Right lobe of liver (tissue), 4 donors: Measurements from ENCODE around the gene SAMD7.

Experiments used
- POLR2A ChIP-seq: fragments of 450-650 bp; IDR thresholded peaks from one replicate; pipeline ENCODE4 v1.6.1; 2017; ENCODE audit warnings: antibody characterized with exemption, mild to moderate bottlenecking
- TF ChIP-seq, protein P1 (sequence below), 4 donors: fragments of 200-600 bp in 3 of 4; fragments of 450-650 bp in 1 of 4; IDR thresholded peaks; one replicate each; pipeline versions ENCODE4 v1.5.1 to v1.8.0; 2016 to 2022; ENCODE audit warnings: antibody characterized with exemption in 4 of 4, mild to moderate bottlenecking in 2 of 4
- donor health status: DM: no; HTN: no; CAD: no.
- donor health status: DM: no; HTN: no; CAD: no.
- donor health status: DM: no; HTN: yes; CAD: no.

- TF ChIP-seq, protein P1, sequence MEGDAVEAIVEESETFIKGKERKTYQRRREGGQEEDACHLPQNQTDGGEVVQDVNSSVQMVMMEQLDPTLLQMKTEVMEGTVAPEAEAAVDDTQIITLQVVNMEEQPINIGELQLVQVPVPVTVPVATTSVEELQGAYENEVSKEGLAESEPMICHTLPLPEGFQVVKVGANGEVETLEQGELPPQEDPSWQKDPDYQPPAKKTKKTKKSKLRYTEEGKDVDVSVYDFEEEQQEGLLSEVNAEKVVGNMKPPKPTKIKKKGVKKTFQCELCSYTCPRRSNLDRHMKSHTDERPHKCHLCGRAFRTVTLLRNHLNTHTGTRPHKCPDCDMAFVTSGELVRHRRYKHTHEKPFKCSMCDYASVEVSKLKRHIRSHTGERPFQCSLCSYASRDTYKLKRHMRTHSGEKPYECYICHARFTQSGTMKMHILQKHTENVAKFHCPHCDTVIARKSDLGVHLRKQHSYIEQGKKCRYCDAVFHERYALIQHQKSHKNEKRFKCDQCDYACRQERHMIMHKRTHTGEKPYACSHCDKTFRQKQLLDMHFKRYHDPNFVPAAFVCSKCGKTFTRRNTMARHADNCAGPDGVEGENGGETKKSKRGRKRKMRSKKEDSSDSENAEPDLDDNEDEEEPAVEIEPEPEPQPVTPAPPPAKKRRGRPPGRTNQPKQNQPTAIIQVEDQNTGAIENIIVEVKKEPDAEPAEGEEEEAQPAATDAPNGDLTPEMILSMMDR (IDR thresholded peaks at IDR 0.05) = no peak
- no peak for TF ChIP-seq POLR2A
These were observed 16.3 kb upstream of the SAMD7 start for GRCh38 chr3:169895072-169895471.
